ENCODE results near the gene KLHL29.

DNA sequence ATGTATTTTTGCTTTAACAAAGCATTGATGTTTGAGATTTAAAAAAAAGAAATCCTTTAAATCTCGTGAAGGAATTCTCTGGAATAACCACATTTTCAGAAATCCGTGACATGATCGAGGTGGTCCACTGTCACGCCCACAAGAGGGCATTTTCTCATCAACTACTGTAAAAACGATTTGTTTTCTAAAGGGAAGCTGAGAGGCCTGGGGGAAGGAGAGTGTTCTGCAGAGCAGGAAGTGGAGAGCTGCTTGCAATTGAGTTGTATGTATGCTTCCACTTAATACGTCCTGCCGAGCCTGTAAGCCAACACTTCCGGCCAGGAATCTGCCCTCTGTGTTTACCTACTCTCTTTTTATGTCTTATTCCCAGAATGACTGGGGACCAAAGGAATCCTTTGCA, 19.4 kb downstream of the KLHL29 start:
- TF ChIP-seq SPI1 (IDR thresholded peaks at IDR 0.05; ENCODE audit: low read depth, low read length) (peak; percentile 47; the same call in 1 of the 2 replicates), POLR2A (IDR thresholded peaks at IDR 0.05; ENCODE audit: low read depth, low read length) (no peak)
